Midbrain (tissue), 1 donor: ENCODE data around the gene GNAT1.
"Not testable (repeated sequence)": the region's sequence is repeated elsewhere in the genome, so short reads cannot be mapped to it uniquely, and the experiment has no call there.

ENCODE experiments used
- DNase-seq: peaks from one replicate; lab custom pipeline; 2025; lab: John Stamatoyannopoulos, UW

Gene GNAT1

GRCh38 chr3:50221411-50222168, 30.2 kb downstream of the GNAT1 start:
- DNase-seq: peak; percentile 62

GRCh38 chr3:50222169-50222528, 30.7 kb downstream of the GNAT1 start:
- no peak for DNase-seq

GRCh38 chr3:50224639-50225038, 33.2 kb downstream of the GNAT1 start:
- no peak for DNase-seq

- peak; percentile 42 for DNase-seq
These were observed 35.5 kb downstream of the GNAT1 start for GRCh38 chr3:50226888-50227389.

- peak; percentile 93 for DNase-seq
These were observed 36.2 kb downstream of the GNAT1 start for GRCh38 chr3:50227390-50228183.

- DNase-seq: not testable (repeated sequence)
These were observed 36.9 kb downstream of the GNAT1 start for GRCh38 chr3:50228184-50228763.

GRCh38 chr3:50229490-50229889, 38.1 kb downstream of the GNAT1 start:
- DNase-seq: no peak

GRCh38 chr3:50230104-50230793, 38.8 kb downstream of the GNAT1 start:
- no peak for DNase-seq

GRCh38 chr3:50230794-50231125, 39.4 kb downstream of the GNAT1 start:
- no peak for DNase-seq

- no peak for DNase-seq
These were observed 40.2 kb downstream of the GNAT1 start for GRCh38 chr3:50231581-50231980.

- no peak for DNase-seq
These were observed 40.9 kb downstream of the GNAT1 start for GRCh38 chr3:50232303-50232702.

GRCh38 chr3:50233176-50233575, 41.8 kb downstream of the GNAT1 start:
- no peak for DNase-seq

GRCh38 chr3:50235716-50236483, 44.5 kb downstream of the GNAT1 start, which contains the start of gene GNAI2:
GNAI2 (plus strand) TSS chr3:50236204; CDS start chr3:50236336, 132 bp downstream.
- DNase-seq: peak; percentile 99

GRCh38 chr3:50236484-50237132, 45.2 kb downstream of the GNAT1 start:
- DNase-seq: no peak

GRCh38 chr3:50237133-50237651, 45.8 kb downstream of the GNAT1 start:
- no peak for DNase-seq

- DNase-seq: peak; percentile 62
These were observed 46.5 kb downstream of the GNAT1 start for GRCh38 chr3:50237754-50238548.

GRCh38 chr3:50238549-50239026, 47.2 kb downstream of the GNAT1 start:
- DNase-seq: peak; percentile 69

- no peak for DNase-seq
These were observed 48.2 kb downstream of the GNAT1 start for GRCh38 chr3:50239649-50240048.

GRCh38 chr3:50241163-50241562, 49.8 kb downstream of the GNAT1 start:
- DNase-seq: no peak
